ENCODE data around the gene DOCK9.

GRCh38 chr13:98846986-98847385, 130.9 kb downstream of the DOCK9 start:
- TF ChIP-seq POLR2A (IDR thresholded peaks at IDR 0.05) (no peak), CTCF (IDR thresholded peaks at IDR 0.05) (no peak), EP300 (IDR thresholded peaks at IDR 0.05) (no peak), POLR2AphosphoS5 (IDR thresholded peaks at IDR 0.05) (no peak)

Data from suprapubic skin (tissue), 4 donors.